BE2C (cell line): Measurements from ENCODE around the gene TMEM132E.
A peak's percentile ranks its signal among the peaks of the same experiment; 100 is the strongest.

Experiments used
- DNase-seq: peaks from one replicate; pipeline ENCODE4 v3.0.0-alpha.2; 2020
- H3K27me3 ChIP-seq: fragments of 250-450 bp; sonication (Bioruptor Pico); 2 replicates; pipeline ENCODE4 v1.5.1; 2020; ENCODE audit warnings: mild to moderate bottlenecking
- H3K36me3 ChIP-seq: fragments of 250-450 bp; sonication (Bioruptor Pico); 2 replicates; pipeline ENCODE4 v1.5.1; 2020; ENCODE audit warnings: mild to moderate bottlenecking
- H3K4me1 ChIP-seq: fragments of 250-450 bp; sonication (Bioruptor Pico); 2 replicates; pipeline ENCODE4 v1.5.1; 2020
- H3K4me3 ChIP-seq: 2 replicates; pipeline ENCODE4 v1.5.1; 2011; ENCODE audit warnings: low read depth, low read length
- H3K9me3 ChIP-seq: fragments of 250-450 bp; sonication (Bioruptor Pico); 2 replicates; pipeline ENCODE4 v1.5.1; 2020
- CTCF ChIP-seq: IDR thresholded peaks from 2 replicates; pipeline ENCODE4 v1.5.1; 2012; ENCODE audit warnings: mild to moderate bottlenecking, low read depth, low read length

The TMEM132E gene

GRCh38 chr17:34539881-34540280 lies 39.5 kb upstream of the TMEM132E start:
- no peaks in the 10 kb centered on the region for H3K36me3 ChIP-seq
- DNase-seq, result no peak
- no peak for TF ChIP-seq CTCF
- peaks cover 4% of the 10 kb centered on the region; the same call in 1 of the 2 replicates for H3K27me3 ChIP-seq
- no peaks in the 10 kb centered on the region for H3K9me3 ChIP-seq
- H3K4me3 ChIP-seq, result no peak overlapping the region
- no peaks in the 10 kb centered on the region for H3K4me1 ChIP-seq

GRCh38 chr17:34542700-34543336 lies 36.6 kb upstream of the TMEM132E start:
- peak; percentile 52 for DNase-seq
- H3K36me3 ChIP-seq, result no peaks in the 10 kb centered on the region
- no peaks in the 10 kb centered on the region for H3K27me3 ChIP-seq
- TF ChIP-seq CTCF, result peak; percentile 98
- H3K4me3 ChIP-seq, result no peak overlapping the region
- H3K4me1 ChIP-seq, result no peaks in the 10 kb centered on the region
- no peaks in the 10 kb centered on the region for H3K9me3 ChIP-seq

GRCh38 chr17:34547453-34548063 lies 31.8 kb upstream of the TMEM132E start:
- H3K27me3 ChIP-seq, result no peaks in the 10 kb centered on the region
- H3K4me3 ChIP-seq, result no peak overlapping the region
- no peaks in the 10 kb centered on the region for H3K9me3 ChIP-seq
- no peak for DNase-seq
- H3K4me1 ChIP-seq, result no peaks in the 10 kb centered on the region
- no peak for TF ChIP-seq CTCF
- H3K36me3 ChIP-seq, result no peaks in the 10 kb centered on the region

GRCh38 chr17:34549966-34550365 lies 29.4 kb upstream of the TMEM132E start:
- Histone ChIP-seq H3K36me3 (no peaks in the 10 kb centered on the region), H3K4me1 (no peaks in the 10 kb centered on the region), H3K27me3 (no peaks in the 10 kb centered on the region), H3K4me3 (no peak overlapping the region), H3K9me3 (no peaks in the 10 kb centered on the region)
- no peak for DNase-seq
- TF ChIP-seq CTCF, result no peak

- Histone ChIP-seq H3K4me1 (no peaks in the 10 kb centered on the region), H3K27me3 (no peaks in the 10 kb centered on the region), H3K36me3 (no peaks in the 10 kb centered on the region), H3K9me3 (no peaks in the 10 kb centered on the region), H3K4me3 (no peak overlapping the region)
- TF ChIP-seq CTCF, result no peak
- DNase-seq, result no peak
Measured at GRCh38 chr17:34553907-34554306, 25.5 kb upstream of the TMEM132E start.

GRCh38 chr17:34556384-34556783 lies 23.0 kb upstream of the TMEM132E start:
- Histone ChIP-seq H3K36me3 (no peaks in the 10 kb centered on the region), H3K4me3 (no peak overlapping the region), H3K27me3 (no peaks in the 10 kb centered on the region), H3K9me3 (no peaks in the 10 kb centered on the region), H3K4me1 (no peaks in the 10 kb centered on the region)
- DNase-seq, result no peak
- TF ChIP-seq CTCF, result no peak
